ENCODE results near the gene ZFR. TPM values are rescaled to one million over a fixed set of nuclear protein-coding genes. Genes with fewer than 3 reads are reported as not detected.

Gene ZFR
- polyA plus RNA-seq, 1 of the 3 experiments (the other 2 are of a cell fraction) = 24.6 TPM

- H3K27ac ChIP-seq (ENCODE audit: low read depth in 2 of 2, low read length in 1 of 2) = peak overlapping the region in 1 of 2 experiments; percentile 13; a peak in 3 of 4 replicates
- H3K9ac ChIP-seq = no peak overlapping the region
Observed at GRCh38 chr5:32390819-32391591, 53.5 kb downstream of the ZFR start.

GRCh38 chr5:32388432-32389129, 56.0 kb downstream of the ZFR start:
- Histone ChIP-seq H3K9me3 (no peaks in the 10 kb centered on the region), H3K79me2 (ENCODE audit: insufficient read depth) (0 out of 2 replicates have a peak, but pooled peaks cover 4% of the 10 kb centered on the region), H3K9ac (no peak overlapping the region), H3K4me2 (no peak overlapping the region), H3K36me3 (replicated peaks in 1 of 2; ENCODE audit: control insufficient read depth in 1 of 2, insufficient read depth in 2 of 2, low read length in 1 of 2) (peaks cover 88 to 91% of the 10 kb centered on the region in 2 experiments), H4K20me1 (ENCODE audit: insufficient read depth) (no peaks in the 10 kb centered on the region), H3K4me3 (ENCODE audit: low read depth in 2 of 2, low read length in 1 of 2) (no peak overlapping the region), H3K9me2 (no peaks in the 10 kb centered on the region), H3K27me3 (ENCODE audit: insufficient read depth) (no peaks in the 10 kb centered on the region), H2AFZ (ENCODE audit: low read depth) (no peak overlapping the region), H3K27ac (ENCODE audit: low read depth in 2 of 2, low read length in 1 of 2) (no peak overlapping the region), H3K4me1 (ENCODE audit: control insufficient read depth in 1 of 2, insufficient read depth in 2 of 2, low read depth in 1 of 2, low read length in 1 of 2) (no peaks in the 10 kb centered on the region), H3F3A (replicated peaks; ENCODE audit: insufficient read depth) (peaks cover 9% of the 10 kb centered on the region)
- POLR2A ChIA-PET = no interaction called here
- CTCF ChIA-PET = interaction anchor here (0.8 kb wide), 1 partner anchor 10 kb away, joined by 3 read pairs; no protein-coding TSS in a partner anchor
- TF ChIP-seq FOSL2 (IDR thresholded peaks at IDR 0.05; ENCODE audit: borderline replicate concordance, low read depth) (peak; percentile 43; the same call in 1 of the 2 replicates), USF1 (IDR thresholded peaks at IDR 0.05; ENCODE audit: borderline replicate concordance, low read depth) (no peak)
- 81% methylated on average over 6 of the region's 6 CpGs for WGBS (ENCODE audit: low lambda C conversion rate)
- DNase-seq = no peak

More at GRCh38 chr5:32390819-32391591, 53.5 kb downstream of the ZFR start:
- Histone ChIP-seq H3K9me2 (no peaks in the 10 kb centered on the region), H3K4me2 (no peak overlapping the region), H2AFZ (ENCODE audit: low read depth) (no peak overlapping the region), H3K4me3 (ENCODE audit: low read depth in 2 of 2, low read length in 1 of 2) (no peak overlapping the region), H3F3A (replicated peaks; ENCODE audit: insufficient read depth) (peaks cover 13% of the 10 kb centered on the region), H3K36me3 (replicated peaks in 1 of 2; ENCODE audit: control insufficient read depth in 1 of 2, insufficient read depth in 2 of 2, low read length in 1 of 2) (peaks cover 88 to 91% of the 10 kb centered on the region in 2 experiments), H3K27me3 (ENCODE audit: insufficient read depth) (no peaks in the 10 kb centered on the region), H3K4me1 (ENCODE audit: control insufficient read depth in 1 of 2, insufficient read depth in 2 of 2, low read depth in 1 of 2, low read length in 1 of 2) (no peaks in the 10 kb centered on the region), H3K9me3 (no peaks in the 10 kb centered on the region), H4K20me1 (ENCODE audit: insufficient read depth) (no peaks in the 10 kb centered on the region), H3K79me2 (ENCODE audit: insufficient read depth) (0 out of 2 replicates have a peak, but pooled peaks cover 8% of the 10 kb centered on the region)
- CTCF ChIA-PET = interaction anchor here (0.6 to 1.2 kb wide), 3 partner anchors 9 to 349 kb away, joined by 3 to 4 read pairs (median 3); no protein-coding TSS in a partner anchor
- no peak for TF ChIP-seq MAX (IDR thresholded peaks at IDR 0.05; ENCODE audit: low read depth)
- TF ChIP-seq FOXM1 (IDR thresholded peaks at IDR 0.05; ENCODE audit: low read depth) = no peak
- TF ChIP-seq RXRA (IDR thresholded peaks at IDR 0.05; ENCODE audit: borderline replicate concordance, low read depth) = no peak
- no peak for TF ChIP-seq RAD21 (IDR thresholded peaks at IDR 0.05; ENCODE audit: low read length)
- TF ChIP-seq TCF12 (IDR thresholded peaks at IDR 0.05) = no peak
- peak; percentile 85 for TF ChIP-seq REST (IDR thresholded peaks at IDR 0.05; ENCODE audit: low read depth, low read length)
- no peak for DNase-seq
- 88% methylated on average over 10 of the region's 10 CpGs for whole genome bisulfite sequencing (ENCODE audit: low lambda C conversion rate)
- POLR2A ChIA-PET = no interaction called here
